Large intestine (tissue), 3 donors: Measurements from ENCODE around the gene C4orf50. TPM values are rescaled to one million over a fixed set of nuclear protein-coding genes. Genes with fewer than 3 reads are reported as not detected.
"Not testable (repeated sequence)": the region's sequence is repeated elsewhere in the genome, so short reads cannot be mapped to it uniquely, and the experiment has no call there.

Experiments used
- DNase-seq, 2 donors: peaks; one replicate each; pipeline versions ENCODE4 v3.0.0 to v3.0.0-alpha.2; 2013
- H3K27ac ChIP-seq: one replicate; pipeline ENCODE4 v1.5.1; 2013; ENCODE audit warnings: low read length
- H3K27me3 ChIP-seq: 2 replicates; pipeline ENCODE4 v1.6.1; 2013; ENCODE audit warnings: low read length; ENCODE audit not compliant: control insufficient read depth, insufficient read depth
- H3K36me3 ChIP-seq: 2 replicates; pipeline ENCODE4 v1.6.1; 2013; ENCODE audit warnings: low read length; ENCODE audit not compliant: control insufficient read depth, insufficient read depth
- H3K4me1 ChIP-seq: one replicate; pipeline ENCODE4 v1.6.1; 2013; ENCODE audit warnings: low read length; ENCODE audit not compliant: control insufficient read depth, insufficient read depth
- H3K4me3 ChIP-seq: one replicate; pipeline ENCODE4 v1.5.1; 2013; ENCODE audit warnings: low read length
- H3K9me3 ChIP-seq: one replicate; pipeline ENCODE4 v1.6.1; 2013; ENCODE audit warnings: mild to moderate bottlenecking, low read depth, low read length, moderate library complexity; ENCODE audit not compliant: control insufficient read depth
- whole genome bisulfite sequencing: methylation state at CpG from one replicate; pipeline ENCODE4 v1.1.5; 2013; ENCODE audit warnings: low lambda C conversion rate; ENCODE audit not compliant: insufficient coverage; 5-methylcytosine and 5-hydroxymethylcytosine counted together
- polyA plus RNA-seq: library from polyadenylated mRNA; unstranded; fragments of 120-200 nt; gene quantifications from one replicate; pipeline ENCODE4 v1.2.1, GENCODE V29; 2013

The C4orf50 gene
- polyA plus RNA-seq, 1 donor, result 0.58 TPM

GRCh38 chr4:6003485-6003884, 14.7 kb downstream of the C4orf50 start:
- H3K36me3 ChIP-seq, H3K4me1 ChIP-seq, DNase-seq, H3K4me3 ChIP-seq, H3K9me3 ChIP-seq, H3K27ac ChIP-seq: not testable (repeated sequence)
- H3K27me3 ChIP-seq, result peaks cover 13% of the 10 kb centered on the region
- WGBS, result no CpG with 5 or more reads among the region's 1 CpG

DNA sequence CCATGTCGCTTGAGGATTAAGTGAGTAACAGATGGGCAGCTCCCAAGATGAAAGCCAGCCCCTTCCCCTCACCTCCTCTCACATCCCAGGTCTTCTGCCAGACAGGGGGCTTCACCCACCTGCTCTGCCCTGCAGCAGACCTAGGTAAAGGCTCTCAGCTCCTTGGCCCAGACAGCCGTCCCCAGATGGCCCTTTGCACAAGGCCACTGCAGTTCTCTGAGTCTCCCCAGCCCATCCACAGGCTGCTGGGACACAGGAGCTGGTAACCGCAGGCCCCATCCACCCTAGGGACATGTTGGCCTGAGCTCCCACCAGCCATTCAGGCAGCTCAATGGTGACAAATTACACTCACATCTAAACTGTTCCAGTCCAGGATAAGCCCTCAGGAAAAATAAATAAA, 15.3 kb downstream of the C4orf50 start:
- Histone ChIP-seq H3K4me3 (no peak overlapping the region), H3K27ac (no peak overlapping the region), H3K27me3 (peaks cover 10% of the 10 kb centered on the region), H3K4me1 (no peaks in the 10 kb centered on the region), H3K36me3 (no peaks in the 10 kb centered on the region), H3K9me3 (no peaks in the 10 kb centered on the region)
- no peak for DNase-seq
- no CpG with 5 or more reads among the region's 3 CpGs for WGBS

- Histone ChIP-seq H3K27ac (no peak overlapping the region), H3K4me3 (no peak overlapping the region), H3K36me3 (no peaks in the 10 kb centered on the region), H3K9me3 (no peaks in the 10 kb centered on the region), H3K27me3 (peaks cover 8% of the 10 kb centered on the region), H3K4me1 (no peaks in the 10 kb centered on the region)
- no CpG with 5 or more reads among the region's 5 CpGs for WGBS
- DNase-seq, result no peak
These were observed 15.8 kb downstream of the C4orf50 start for GRCh38 chr4:6002492-6002833.

- H3K27me3 ChIP-seq, result peaks cover 3% of the 10 kb centered on the region
- H3K4me3 ChIP-seq, result no peak overlapping the region
- DNase-seq, result no peak
- no peaks in the 10 kb centered on the region for H3K9me3 ChIP-seq
- no peak overlapping the region for H3K27ac ChIP-seq
- no peaks in the 10 kb centered on the region for H3K4me1 ChIP-seq
- 0% methylated on average over 1 of the region's 6 CpGs for WGBS
- no peaks in the 10 kb centered on the region for H3K36me3 ChIP-seq
These were observed 16.3 kb downstream of the C4orf50 start for GRCh38 chr4:6001680-6002491.

DNA sequence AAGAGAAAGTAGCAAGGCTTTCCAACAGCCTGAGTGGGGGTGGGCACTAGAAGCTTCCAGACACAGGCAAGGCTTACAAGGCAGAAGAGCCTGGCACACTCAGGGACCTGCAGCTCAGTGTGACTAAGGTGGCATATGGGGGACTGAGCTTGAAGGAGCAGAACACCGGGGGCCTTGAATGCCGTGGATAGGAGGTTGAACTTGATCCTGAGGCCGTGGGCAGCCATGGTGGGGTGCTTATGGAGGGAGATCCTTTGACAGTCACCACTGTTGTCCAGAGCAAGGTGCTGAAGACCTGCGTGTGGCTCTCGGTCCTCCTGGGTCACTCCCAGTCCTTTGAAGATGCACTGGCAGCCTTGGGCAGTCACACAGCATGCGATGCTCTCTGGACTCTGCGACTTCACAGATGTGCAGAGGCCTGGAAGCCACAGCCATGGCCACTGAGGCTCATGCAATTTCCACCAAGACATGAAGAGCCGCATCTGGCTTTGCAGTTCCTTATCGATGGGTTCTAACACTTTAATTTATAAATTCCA, 18.3 kb downstream of the C4orf50 start:
- H3K4me3 ChIP-seq, result no peak overlapping the region
- H3K9me3 ChIP-seq, result no peaks in the 10 kb centered on the region
- no peak for DNase-seq
- WGBS, result no CpG with 5 or more reads among the region's 9 CpGs
- no peak overlapping the region for H3K27ac ChIP-seq
- no peaks in the 10 kb centered on the region for H3K4me1 ChIP-seq
- H3K36me3 ChIP-seq, result no peaks in the 10 kb centered on the region
- H3K27me3 ChIP-seq, result no peaks in the 10 kb centered on the region

- Histone ChIP-seq H3K27me3 (no peaks in the 10 kb centered on the region), H3K36me3 (no peaks in the 10 kb centered on the region), H3K9me3 (no peaks in the 10 kb centered on the region), H3K27ac (no peak overlapping the region), H3K4me3 (no peak overlapping the region), H3K4me1 (no peaks in the 10 kb centered on the region)
- WGBS, result no CpG with 5 or more reads among the region's 6 CpGs
- DNase-seq, result no peak
These were observed 18.9 kb downstream of the C4orf50 start for GRCh38 chr4:5999356-5999755.

- H3K4me1 ChIP-seq, result no peaks in the 10 kb centered on the region
- no peaks in the 10 kb centered on the region for H3K9me3 ChIP-seq
- WGBS, result 0% methylated on average over 1 of the region's 9 CpGs
- H3K27me3 ChIP-seq, result no peaks in the 10 kb centered on the region
- no peaks in the 10 kb centered on the region for H3K36me3 ChIP-seq
- H3K27ac ChIP-seq, result no peak overlapping the region
- peak; percentile 46 to 47 for DNase-seq
- no peak overlapping the region for H3K4me3 ChIP-seq
These were observed 19.8 kb downstream of the C4orf50 start for GRCh38 chr4:5998333-5998936.

GRCh38 chr4:5996641-5997040, 21.6 kb downstream of the C4orf50 start:
- 68% methylated on average over 3 of the region's 4 CpGs for WGBS
- no peaks in the 10 kb centered on the region for H3K9me3 ChIP-seq
- no peak overlapping the region for H3K4me3 ChIP-seq
- no peaks in the 10 kb centered on the region for H3K4me1 ChIP-seq
- H3K36me3 ChIP-seq, result no peaks in the 10 kb centered on the region
- DNase-seq, result no peak
- no peaks in the 10 kb centered on the region for H3K27me3 ChIP-seq
- H3K27ac ChIP-seq, result no peak overlapping the region

DNA sequence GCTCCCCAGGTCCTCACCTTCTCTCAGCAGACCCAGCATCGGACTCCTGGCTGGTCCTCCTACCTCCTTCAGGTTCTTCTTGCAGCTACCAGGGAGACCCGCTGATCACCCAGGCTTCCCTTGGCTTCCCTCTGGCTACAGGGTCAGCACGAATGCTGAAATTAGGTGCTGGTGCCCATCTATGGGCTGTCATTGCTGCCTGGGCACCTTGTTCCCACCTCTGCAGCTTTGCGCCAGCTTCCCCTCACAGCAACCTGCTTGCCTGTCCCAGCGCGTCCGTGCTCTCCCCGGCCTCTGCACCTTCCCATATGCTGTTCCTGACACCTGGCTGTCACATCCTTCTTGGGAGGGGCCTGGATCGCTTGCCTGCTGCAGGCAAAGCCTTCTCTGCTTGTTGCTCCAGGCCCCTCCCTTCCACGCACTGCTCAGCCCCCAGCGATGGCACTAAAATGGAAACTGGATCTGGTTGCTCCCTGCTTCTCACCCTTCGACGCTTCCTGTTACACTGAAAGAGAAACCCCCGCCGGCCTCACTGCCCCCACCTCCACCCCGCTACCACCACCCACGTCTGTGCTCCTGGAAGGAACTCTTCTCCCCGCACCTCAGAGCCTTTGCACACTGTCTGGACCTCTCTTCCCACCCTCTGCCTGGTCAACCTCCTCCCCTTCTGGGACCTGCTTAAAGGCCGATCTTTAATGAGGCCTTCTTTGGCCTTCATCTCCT, 22.2 kb downstream of the C4orf50 start:
- no peaks in the 10 kb centered on the region for H3K9me3 ChIP-seq
- no peak for DNase-seq
- no peaks in the 10 kb centered on the region for H3K4me1 ChIP-seq
- no peaks in the 10 kb centered on the region for H3K36me3 ChIP-seq
- H3K4me3 ChIP-seq, result no peak overlapping the region
- no peaks in the 10 kb centered on the region for H3K27me3 ChIP-seq
- no CpG with 5 or more reads among the region's 19 CpGs for WGBS
- H3K27ac ChIP-seq, result no peak overlapping the region

DNA sequence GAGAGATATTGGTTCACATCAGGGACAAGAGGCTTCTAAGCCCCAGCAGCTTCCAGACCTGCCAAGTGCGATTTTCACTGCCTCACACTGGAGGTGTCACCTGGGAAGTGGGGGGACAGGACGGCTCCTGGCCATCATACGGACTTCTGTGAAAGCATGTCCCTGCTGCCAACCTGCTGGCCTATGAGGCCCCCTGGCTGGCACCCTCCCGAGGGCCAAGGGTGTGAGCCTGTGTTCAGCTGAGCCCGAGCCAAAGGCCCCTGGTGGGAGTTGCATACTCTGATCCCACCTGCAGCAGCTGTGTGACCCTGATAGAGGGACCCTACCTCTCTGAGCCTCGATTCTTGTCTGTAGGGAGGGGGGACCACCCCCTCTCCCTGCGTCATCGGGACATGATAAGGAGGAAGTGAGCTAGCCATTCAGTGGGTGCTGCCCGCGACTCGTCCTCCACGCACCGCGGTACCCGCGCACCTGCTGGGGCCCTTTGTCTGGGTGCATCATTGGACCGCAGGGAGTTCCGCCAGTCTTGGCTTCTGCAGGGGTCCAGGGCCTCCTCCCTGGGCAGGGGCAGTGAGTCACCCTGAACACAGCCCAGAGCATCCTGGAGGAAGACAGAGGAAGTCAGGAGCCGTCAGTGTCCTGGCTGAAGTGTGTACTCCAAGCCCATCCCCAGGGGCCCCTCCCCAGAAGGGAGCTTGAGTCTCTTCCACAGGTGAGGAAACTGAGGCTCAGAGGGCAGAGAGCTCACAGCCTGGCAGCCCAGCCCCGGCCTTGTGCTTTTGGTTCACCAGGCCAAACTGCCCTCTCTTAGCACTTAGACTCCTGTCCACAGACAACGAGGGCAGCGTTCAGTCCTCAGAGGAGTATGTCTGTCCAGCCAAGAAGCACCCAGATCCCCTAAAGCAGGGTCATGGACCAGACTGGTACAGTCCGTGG, 24.1 kb downstream of the C4orf50 start:
- no peak for DNase-seq
- WGBS, result no CpG with 5 or more reads among the region's 23 CpGs
- no peaks in the 10 kb centered on the region for H3K27me3 ChIP-seq

More for the DNA sequence above, 24.1 kb downstream of the C4orf50 start:
- no peak overlapping the region for H3K4me3 ChIP-seq
- H3K27ac ChIP-seq, result no peak overlapping the region
- no peaks in the 10 kb centered on the region for H3K36me3 ChIP-seq
- H3K9me3 ChIP-seq, result no peaks in the 10 kb centered on the region
- H3K4me1 ChIP-seq, result no peaks in the 10 kb centered on the region
